HG02884 (cell line): ENCODE data around the gene LIME1.

Experiments
- ATAC-seq: cut with Tn5 transposase; IDR thresholded peaks from one replicate; pipeline ENCODE4 v1.9.1; 2021; ENCODE audit warnings: mild to moderate bottlenecking, moderate library complexity; ENCODE audit not compliant: unreplicated experiment

LIME1 gene, protein sequence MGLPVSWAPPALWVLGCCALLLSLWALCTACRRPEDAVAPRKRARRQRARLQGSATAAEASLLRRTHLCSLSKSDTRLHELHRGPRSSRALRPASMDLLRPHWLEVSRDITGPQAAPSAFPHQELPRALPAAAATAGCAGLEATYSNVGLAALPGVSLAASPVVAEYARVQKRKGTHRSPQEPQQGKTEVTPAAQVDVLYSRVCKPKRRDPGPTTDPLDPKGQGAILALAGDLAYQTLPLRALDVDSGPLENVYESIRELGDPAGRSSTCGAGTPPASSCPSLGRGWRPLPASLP

GRCh38 chr20:63735859-63736718 is at the start of gene LIME1:
TSS of gene LIME1 (plus strand) at chr20:63736664. CDS start at chr20:63737550, 886 bp downstream.
- no peak for ATAC-seq

- no peak for ATAC-seq
Observed at GRCh38 chr20:63687419-63688178, 48.9 kb upstream of the LIME1 start.

- no peak for ATAC-seq
Observed at GRCh38 chr20:63688228-63689045, 48.0 kb upstream of the LIME1 start.

DNA sequence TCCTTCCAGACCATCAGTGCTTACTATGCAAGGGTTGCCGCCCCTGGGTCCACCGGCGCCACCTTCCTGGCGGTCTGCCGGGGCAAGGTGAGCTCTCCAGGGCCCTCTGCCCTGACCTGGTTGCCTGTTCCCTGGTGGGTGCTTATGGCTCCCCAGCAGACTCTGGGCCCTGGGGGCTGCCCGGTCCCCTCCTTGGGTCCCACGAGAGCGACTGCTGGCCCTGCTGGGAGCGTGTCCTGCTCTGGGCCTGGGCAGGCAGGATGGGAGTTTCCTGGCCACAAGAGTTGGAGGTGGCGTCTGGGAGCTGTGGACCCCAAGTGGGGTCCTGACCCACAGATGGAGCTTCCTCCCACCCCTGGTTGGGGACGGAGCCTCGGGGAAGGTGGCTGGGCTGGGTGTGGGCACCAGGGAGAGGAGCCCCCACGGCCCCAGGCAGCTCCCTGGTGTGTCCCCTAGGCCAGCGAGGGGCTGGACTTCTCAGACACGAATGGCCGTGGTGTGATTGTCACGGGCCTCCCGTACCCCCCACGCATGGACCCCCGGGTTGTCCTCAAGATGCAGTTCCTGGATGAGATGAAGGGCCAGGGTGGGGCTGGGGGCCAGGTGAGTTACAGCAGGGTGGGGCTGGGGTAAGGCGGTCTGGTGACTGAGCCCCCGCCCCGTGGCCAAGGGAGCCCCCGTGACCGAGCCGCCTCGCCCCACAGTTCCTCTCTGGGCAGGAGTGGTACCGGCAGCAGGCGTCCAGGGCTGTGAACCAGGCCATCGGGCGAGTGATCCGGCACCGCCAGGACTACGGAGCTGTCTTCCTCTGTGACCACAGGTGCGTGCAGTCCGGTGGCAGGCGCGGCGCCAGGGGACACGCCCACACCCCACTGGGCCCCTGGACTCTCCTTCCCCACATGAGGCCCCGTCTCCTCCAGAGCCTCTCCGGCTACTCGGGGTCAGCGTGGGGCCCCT is 47.1 kb upstream of the LIME1 start:
- ATAC-seq, result no peak

GRCh38 chr20:63690003-63690897 is 46.2 kb upstream of the LIME1 start:
- no peak for ATAC-seq

GRCh38 chr20:63690898-63691710 is 45.4 kb upstream of the LIME1 start:
- no peak for ATAC-seq

DNA sequence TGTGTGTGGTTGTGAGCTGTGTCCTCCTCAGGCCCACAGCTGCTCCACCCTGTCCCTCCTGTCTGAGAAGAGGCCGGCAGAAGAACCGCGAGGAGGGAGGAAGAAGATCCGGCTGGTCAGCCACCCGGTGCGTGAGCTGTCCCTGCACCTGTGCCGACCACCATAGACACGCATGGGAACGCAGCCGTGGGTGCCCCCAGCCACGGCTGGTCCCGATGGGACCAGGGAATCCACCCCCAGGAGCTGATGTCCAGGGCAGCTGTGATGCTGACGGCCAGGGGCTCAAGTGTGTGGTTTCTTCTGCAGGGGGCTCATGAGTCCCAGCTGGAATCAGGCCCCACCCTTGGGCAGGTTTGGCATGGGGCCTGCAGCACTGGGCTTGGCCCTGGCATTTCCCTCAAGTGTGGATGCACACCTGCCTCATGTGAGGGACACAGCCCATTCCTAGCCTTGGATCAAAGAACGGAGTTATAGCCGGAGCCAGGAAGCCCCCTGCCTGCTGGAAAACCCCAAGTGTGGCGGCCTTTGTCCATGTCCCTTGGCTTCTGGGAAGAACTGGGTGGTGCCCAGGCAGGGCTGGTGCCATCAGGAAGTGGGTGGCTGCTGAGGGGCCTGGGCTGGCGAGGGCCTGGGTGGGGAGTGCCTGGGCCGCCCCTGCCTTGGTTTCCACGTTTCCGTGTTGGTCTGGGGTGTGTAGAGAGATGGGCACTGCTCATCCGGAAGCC is 44.6 kb upstream of the LIME1 start:
- ATAC-seq, result no peak

GRCh38 chr20:63692436-63693082 is 43.9 kb upstream of the LIME1 start:
- ATAC-seq, result no peak

- no peak for ATAC-seq
Observed at GRCh38 chr20:63693083-63693732, 43.3 kb upstream of the LIME1 start.

GRCh38 chr20:63693733-63694583 is 42.5 kb upstream of the LIME1 start:
- no peak for ATAC-seq

DNA sequence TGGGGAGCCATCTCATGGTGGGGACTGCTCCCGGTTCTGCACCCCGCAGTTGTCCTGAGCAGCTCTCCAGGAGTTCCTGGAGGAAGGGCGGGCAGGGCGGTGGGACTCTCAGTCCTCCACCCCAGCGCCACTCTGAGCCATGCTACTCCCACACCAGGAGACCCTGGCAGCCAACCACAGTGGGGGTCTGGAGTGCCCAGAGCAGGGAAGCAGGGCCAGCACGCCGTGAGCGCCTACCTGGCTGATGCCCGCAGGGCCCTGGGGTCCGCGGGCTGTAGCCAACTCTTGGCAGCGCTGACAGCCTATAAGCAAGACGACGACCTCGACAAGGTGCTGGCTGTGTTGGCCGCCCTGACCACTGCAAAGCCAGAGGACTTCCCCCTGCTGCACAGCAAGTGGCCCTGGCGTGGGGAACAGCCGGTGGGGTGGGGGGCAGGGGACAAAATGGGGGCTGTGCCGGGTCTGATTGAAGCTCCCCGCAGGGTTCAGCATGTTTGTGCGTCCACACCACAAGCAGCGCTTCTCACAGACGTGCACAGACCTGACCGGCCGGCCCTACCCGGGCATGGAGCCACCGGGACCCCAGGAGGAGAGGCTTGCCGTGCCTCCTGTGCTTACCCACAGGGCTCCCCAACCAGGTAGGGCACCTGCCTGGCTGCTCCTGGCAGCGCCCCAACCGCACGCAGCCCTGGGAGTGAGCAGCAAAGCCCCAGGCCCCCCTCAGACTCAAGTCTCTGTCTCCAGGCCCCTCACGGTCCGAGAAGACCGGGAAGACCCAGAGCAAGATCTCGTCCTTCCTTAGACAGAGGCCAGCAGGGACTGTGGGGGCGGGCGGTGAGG is 41.7 kb upstream of the LIME1 start:
- ATAC-seq, result no peak

DNA sequence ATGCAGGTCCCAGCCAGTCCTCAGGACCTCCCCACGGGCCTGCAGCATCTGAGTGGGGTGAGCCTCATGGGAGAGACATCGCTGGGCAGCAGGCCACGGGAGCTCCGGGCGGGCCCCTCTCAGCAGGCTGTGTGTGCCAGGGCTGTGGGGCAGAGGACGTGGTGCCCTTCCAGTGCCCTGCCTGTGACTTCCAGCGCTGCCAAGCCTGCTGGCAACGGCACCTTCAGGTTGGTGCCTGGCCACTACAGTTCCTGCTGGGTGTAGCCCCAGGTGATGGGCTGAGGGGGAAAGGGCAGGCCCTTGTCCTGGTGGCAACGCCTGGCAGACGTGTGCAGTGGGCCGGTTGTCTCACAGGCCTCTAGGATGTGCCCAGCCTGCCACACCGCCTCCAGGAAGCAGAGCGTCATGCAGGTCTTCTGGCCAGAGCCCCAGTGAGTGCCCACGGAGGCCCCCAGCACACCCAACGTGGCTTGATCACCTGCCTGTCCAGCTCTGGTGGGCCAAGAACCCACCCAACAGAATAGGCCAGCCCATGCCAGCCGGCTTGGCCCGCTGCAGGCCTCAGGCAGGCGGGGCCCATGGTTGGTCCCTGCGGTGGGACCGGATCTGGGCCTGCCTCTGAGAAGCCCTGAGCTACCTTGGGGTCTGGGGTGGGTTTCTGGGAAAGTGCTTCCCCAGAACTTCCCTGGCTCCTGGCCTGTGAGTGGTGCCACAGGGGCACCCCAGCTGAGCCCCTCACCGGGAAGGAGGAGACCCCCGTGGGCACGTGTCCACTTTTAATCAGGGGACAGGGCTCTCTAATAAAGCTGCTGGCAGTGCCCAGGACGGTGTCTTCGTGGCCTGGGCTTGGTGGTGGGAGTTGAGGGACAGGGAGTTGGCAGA is 40.8 kb upstream of the LIME1 start:
- ATAC-seq, result no peak

- no peak for ATAC-seq
Observed at GRCh38 chr20:63696306-63696627, 40.2 kb upstream of the LIME1 start.
